Measurements from ENCODE around the gene PKD1.
"Not testable (repeated sequence)": the region's sequence is repeated elsewhere in the genome, so short reads cannot be mapped to it uniquely, and the experiment has no call there.

The PKD1 gene

GRCh38 chr16:2106211-2106610 lies 29.5 kb downstream of the PKD1 start:
- DNase-seq = not testable (repeated sequence)

DNA sequence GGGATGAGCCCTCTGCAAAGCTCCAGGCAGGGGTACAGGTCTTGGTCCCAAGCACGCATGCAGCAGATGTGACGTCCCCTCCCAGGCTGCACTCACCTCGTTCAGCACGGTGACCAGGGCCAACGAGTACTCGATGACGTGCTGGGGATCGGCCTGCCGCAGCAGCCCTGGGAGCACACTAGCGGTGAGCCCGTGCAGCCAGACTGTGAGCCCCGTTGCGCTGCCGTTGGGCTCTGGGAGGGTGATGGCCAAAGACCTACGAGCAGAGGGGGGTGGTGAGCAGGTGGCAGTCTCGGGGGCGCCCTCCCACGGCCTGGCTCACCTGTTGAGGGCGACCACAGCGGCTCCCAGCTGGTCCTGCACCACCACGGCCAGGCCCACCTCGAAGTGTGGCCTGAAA lies 29.9 kb downstream of the PKD1 start:
- not testable (repeated sequence) for DNase-seq

DNA sequence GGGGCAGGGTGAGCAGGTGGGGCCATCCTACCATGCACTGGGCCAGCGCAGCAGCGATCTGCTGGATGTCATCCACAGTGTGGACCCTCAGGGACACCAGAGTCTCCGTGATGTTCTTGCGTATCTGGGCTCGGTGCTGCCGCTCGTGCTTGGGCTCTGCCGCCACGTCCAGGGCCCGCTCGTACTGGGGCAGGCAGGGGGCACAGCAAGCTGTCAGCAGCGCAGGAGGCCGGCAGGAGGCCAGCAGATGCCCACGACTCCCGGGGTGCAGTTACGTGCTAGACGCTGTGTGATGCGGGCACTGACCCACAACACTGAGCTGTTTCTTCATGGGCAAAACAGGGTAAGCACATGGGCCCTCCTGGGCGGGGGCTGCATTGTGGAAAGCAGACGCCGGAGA lies 30.4 kb downstream of the PKD1 start:
- not testable (repeated sequence) for DNase-seq

DNA sequence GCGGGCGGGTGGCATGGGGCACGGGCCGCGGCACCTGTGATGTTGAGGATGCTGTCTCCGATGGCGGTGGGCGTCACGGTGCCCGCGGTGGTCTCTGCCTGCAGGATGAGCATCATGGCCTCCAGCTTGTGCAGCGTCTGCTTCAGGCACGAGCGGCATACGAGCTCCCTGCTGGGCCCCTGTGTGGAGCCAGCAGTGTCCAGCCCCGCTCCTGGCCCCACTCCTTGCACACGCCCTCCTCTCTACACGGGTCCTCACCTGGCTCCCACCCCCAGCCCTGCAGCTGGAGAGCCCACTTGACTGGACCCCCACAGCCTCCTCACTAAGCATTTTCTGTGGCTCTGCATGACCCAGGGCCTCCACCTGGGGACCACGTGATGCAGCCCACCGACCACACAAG lies 31.2 kb downstream of the PKD1 start:
- not testable (repeated sequence) for DNase-seq

- no peak for DNase-seq
Observed at GRCh38 chr16:2102471-2102870, 33.2 kb downstream of the PKD1 start.

DNA sequence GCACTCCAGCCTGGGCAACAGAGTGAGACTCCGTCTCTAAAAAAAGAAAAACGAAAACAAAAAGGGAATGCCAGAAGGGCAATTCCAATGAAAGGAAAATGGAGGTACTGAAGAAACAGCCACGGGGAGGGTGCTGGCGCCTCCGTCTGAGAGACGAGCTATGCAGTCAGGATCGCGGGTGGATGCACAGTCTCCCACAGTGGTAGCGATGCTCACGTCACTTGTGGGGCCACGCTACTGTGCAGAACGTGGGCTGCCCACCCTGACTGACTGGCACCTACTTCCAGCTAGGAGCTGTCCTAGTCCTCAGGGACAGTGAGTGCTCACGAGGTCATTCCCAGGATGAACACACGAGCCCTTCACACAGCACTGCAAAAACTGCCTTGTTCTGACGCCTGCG lies 34.1 kb downstream of the PKD1 start:
- DNase-seq = not testable (repeated sequence)

- DNase-seq = not testable (repeated sequence)
Observed at GRCh38 chr16:2097689-2098088, 38.0 kb downstream of the PKD1 start.

GRCh38 chr16:2096853-2097595 lies 38.7 kb downstream of the PKD1 start:
- no peak for DNase-seq

- DNase-seq = no peak
Observed at GRCh38 chr16:2095918-2096582, 39.6 kb downstream of the PKD1 start.

GRCh38 chr16:2095315-2095853 lies 40.3 kb downstream of the PKD1 start:
- no peak for DNase-seq

DNA sequence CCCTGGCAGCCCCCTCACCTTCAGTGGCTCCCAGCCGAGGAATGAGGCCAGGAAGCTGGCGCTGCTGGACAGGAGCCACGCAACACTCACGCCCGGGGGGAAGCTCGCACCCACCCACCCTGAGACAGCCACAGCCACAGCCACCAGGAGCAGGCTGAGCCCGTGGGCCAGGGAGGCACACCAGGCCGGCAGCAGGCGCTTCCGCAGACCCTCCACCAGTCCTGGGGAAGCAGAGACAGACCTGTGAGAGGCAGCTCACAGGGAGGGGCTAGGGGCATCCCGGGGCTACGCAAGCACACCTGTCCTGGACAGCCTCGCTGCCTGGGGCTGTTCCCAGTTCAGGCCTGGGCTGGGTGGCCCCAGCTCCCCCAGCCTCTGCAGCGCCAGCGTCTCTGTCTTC lies 41.9 kb downstream of the PKD1 start:
- no peak for DNase-seq

- DNase-seq = no peak
Observed at GRCh38 chr16:2092866-2093265, 42.8 kb downstream of the PKD1 start.

DNA sequence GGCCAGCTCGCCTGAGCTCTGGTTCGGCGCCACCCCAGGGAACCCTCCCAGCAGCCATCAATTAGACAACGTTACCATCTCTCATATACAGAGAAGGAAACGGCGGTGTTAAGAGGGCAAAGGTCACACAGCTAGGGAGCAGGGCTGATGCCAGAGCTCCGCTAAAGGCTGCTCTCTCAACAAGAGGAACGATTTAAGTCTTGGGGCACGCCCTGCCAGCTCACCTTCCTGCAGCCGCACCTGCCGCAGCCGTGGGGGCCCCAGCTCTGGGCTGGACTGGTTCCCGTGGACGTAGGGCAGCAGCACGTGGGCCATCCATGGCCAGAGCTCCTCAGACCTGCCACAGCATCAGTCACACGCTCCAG lies 43.5 kb downstream of the PKD1 start:
- DNase-seq = no peak

DNA sequence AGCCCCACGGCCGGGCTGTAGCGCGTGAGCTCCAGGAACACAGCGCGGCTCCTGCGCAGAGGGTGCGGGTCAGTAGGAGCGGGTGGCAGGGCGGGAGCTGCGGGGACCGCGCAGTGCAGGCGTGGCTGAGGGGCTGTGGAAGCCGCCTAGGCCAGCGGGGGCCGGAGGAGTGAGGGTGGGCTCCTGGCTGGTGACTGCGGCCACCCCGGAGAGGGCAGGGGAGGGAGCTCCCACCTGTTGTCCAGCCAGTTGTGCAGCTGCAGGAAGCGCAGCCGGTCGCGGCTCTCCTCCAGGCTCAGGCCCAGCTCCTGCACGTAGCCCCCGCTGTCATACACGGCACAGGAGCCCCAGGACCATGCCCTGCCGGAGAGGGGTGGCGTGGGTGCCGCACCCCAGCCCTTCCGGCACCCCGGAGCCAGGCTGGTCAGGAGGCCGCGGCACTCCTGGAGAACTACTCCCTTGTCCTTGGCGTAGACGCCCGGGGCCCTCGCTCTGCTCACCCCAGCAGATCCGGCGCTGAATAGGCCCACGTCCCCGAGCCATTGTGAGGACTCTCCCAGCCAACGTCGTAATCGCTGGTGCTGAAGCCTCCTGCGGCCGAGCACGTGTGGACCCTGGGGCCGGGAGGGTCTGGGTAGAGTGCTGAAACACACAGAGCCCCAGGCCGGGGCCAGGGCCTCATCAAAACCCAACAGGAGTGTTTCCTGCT lies 44.0 kb downstream of the PKD1 start:
- no peak for DNase-seq

- no peak for DNase-seq
Observed at GRCh38 chr16:2090777-2091546, 44.7 kb downstream of the PKD1 start.

- no peak for DNase-seq
Observed at GRCh38 chr16:2090481-2090776, 45.3 kb downstream of the PKD1 start.

GRCh38 chr16:2089706-2090480 lies 45.8 kb downstream of the PKD1 start:
- no peak for DNase-seq

- DNase-seq = no peak
Observed at GRCh38 chr16:2088759-2089358, 46.8 kb downstream of the PKD1 start.

GRCh38 chr16:2087748-2088631 lies 47.7 kb downstream of the PKD1 start:
- DNase-seq = no peak
